Liver (tissue), 9 donors: Measurements from ENCODE around the gene ANKRD27. TPM values are rescaled to one million over a fixed set of nuclear protein-coding genes. Genes with fewer than 3 reads are reported as not detected.
"Not testable (repeated sequence)": the region's sequence is repeated elsewhere in the genome, so short reads cannot be mapped to it uniquely, and the experiment has no call there.

Experiments
- DNase-seq: peaks from one replicate; pipeline ENCODE4 v3.0.0-alpha.2; 2017; ENCODE audit warnings: low spot score
- H3K27ac ChIP-seq, 2 donors: one replicate each; pipeline ENCODE4 v1.7.0; 2013; ENCODE audit warnings: inconsistent platforms in 2 of 2, low read length in 2 of 2, control low read depth in 1 of 2, low read depth in 1 of 2, mild to moderate bottlenecking in 1 of 2
- H3K27me3 ChIP-seq, 4 donors: one replicate each; pipeline versions ENCODE4 v1.6.1 to v1.7.0; 2013; ENCODE audit warnings: low read length in 3 of 4, inconsistent platforms in 1 of 4, mild to moderate bottlenecking in 1 of 4, moderate library complexity in 1 of 4; ENCODE audit not compliant: control insufficient read depth in 4 of 4, insufficient read depth in 4 of 4
- H3K36me3 ChIP-seq, 4 donors: one replicate each; pipeline versions ENCODE4 v1.6.1 to v1.7.0; 2013; ENCODE audit warnings: low read length in 3 of 4, mild to moderate bottlenecking in 3 of 4, low read depth in 1 of 4, moderate library complexity in 1 of 4; ENCODE audit not compliant: control insufficient read depth in 4 of 4, insufficient read depth in 3 of 4
- H3K4me1 ChIP-seq, 4 donors: one replicate each; pipeline versions ENCODE4 v1.6.1 to v1.7.0; 2013; ENCODE audit warnings: low read length in 3 of 4, mild to moderate bottlenecking in 3 of 4, moderate library complexity in 1 of 4; ENCODE audit not compliant: control insufficient read depth in 4 of 4, insufficient read depth in 4 of 4
- H3K4me3 ChIP-seq, 3 donors: one replicate each; pipeline versions ENCODE4 v1.6.1 to v1.7.0; 2013; ENCODE audit warnings: low read length in 3 of 3, control low read depth in 1 of 3, low read depth in 1 of 3, mild to moderate bottlenecking in 1 of 3
- H3K9ac ChIP-seq, 2 donors: one replicate each; pipeline ENCODE4 v1.7.0; 2013; ENCODE audit warnings: low read length in 2 of 2, mild to moderate bottlenecking in 2 of 2, moderate library complexity in 2 of 2, control low read depth in 1 of 2, low read depth in 1 of 2
- H3K9me3 ChIP-seq, 4 donors: one replicate each; pipeline versions ENCODE4 v1.6.1 to v1.7.0; 2013; ENCODE audit warnings: low read length in 3 of 4; ENCODE audit not compliant: control insufficient read depth in 4 of 4
- EGR1 ChIP-seq, 2 donors: IDR thresholded peaks; 2 replicates each; pipeline ENCODE4 v1.6.1; 2016 to 2018; ENCODE audit warnings: antibody characterized with exemption in 2 of 2, low read depth in 2 of 2
- FOXA1 ChIP-seq: IDR thresholded peaks from 2 replicates; pipeline ENCODE4 v1.6.1; 2016; ENCODE audit warnings: antibody characterized with exemption
- FOXA2 ChIP-seq: IDR thresholded peaks from 2 replicates; pipeline ENCODE4 v1.6.1; 2016; ENCODE audit warnings: antibody characterized with exemption
- HNF4A ChIP-seq, 2 donors: conservative IDR thresholded peaks; 2 replicates each; pipeline ENCODE4 v1.6.1; 2016; ENCODE audit warnings: antibody characterized with exemption in 2 of 2, mild to moderate bottlenecking in 2 of 2
- JUND ChIP-seq, 2 donors: IDR thresholded peaks; 2 replicates each; pipeline ENCODE4 v1.6.1; 2016; ENCODE audit warnings: antibody characterized with exemption in 2 of 2
- REST ChIP-seq: IDR thresholded peaks from 2 replicates; pipeline ENCODE4 v1.6.1; 2016; ENCODE audit warnings: antibody characterized with exemption, mild to moderate bottlenecking
- RXRA ChIP-seq, 2 donors: IDR thresholded peaks; 2 replicates each; pipeline ENCODE4 v1.6.1; 2017 to 2018; ENCODE audit warnings: antibody characterized with exemption in 2 of 2, mild to moderate bottlenecking in 1 of 2
- SP1 ChIP-seq: IDR thresholded peaks from 2 replicates; pipeline ENCODE4 v1.6.1; 2018; ENCODE audit warnings: antibody characterized with exemption, mild to moderate bottlenecking
- TAF1 ChIP-seq: conservative IDR thresholded peaks from 2 replicates; pipeline ENCODE4 v1.6.1; 2016; ENCODE audit warnings: antibody characterized with exemption, mild to moderate bottlenecking
- YY1 ChIP-seq: IDR thresholded peaks from 2 replicates; pipeline ENCODE4 v1.6.1; 2016; ENCODE audit warnings: antibody characterized with exemption, mild to moderate bottlenecking
- WGBS: extraction: QIAGEN DNeasy Blood & Tissue Kit; methylation state at CpG from one replicate; pipeline ENCODE4 v1.1.7; 2013; 5-methylcytosine and 5-hydroxymethylcytosine counted together
- polyA plus RNA-seq, 2 donors: library from polyadenylated mRNA; stranded (reverse) in 1 of 2; unstranded in 1 of 2; fragments of 200-250 nt in 1 of 2; fragments of >200 nt in 1 of 2; fragmentation: Nextera tagmentation in 1 of 2; extraction: Ambion mirVana in 1 of 2; gene quantifications; one replicate each; pipeline versions ENCODE4 v1.2.1 to v1.2.3, GENCODE V29; 2013 to 2015
- total RNA-seq, 2 donors: library from RNA; depleted of rRNA; stranded (reverse); fragments of >200 nt; gene quantifications; one replicate each; pipeline ENCODE4 v1.2.3, GENCODE V29; 2014
- TF ChIP-seq, protein P1 (sequence below): fragments of 150-350 bp; IDR thresholded peaks from 2 replicates; pipeline ENCODE4 v1.5.1; 2017; ENCODE audit warnings: improper control_type of control experiment, low read depth, low read length; ENCODE audit not compliant: missing input control
- TF ChIP-seq, protein P2 (sequence below): IDR thresholded peaks from 2 replicates; pipeline ENCODE4 v1.6.1; 2016; ENCODE audit warnings: antibody characterized with exemption
- donor health status: healthy.
- donor health status: healthy.
- donor health status: healthy.
- donor health status: healthy.
- donor health status: healthy.

The ANKRD27 gene
- total and polyA plus RNA-seq, 4 donors, result 3.4 to 14.2 (median 7.8) TPM

GRCh38 chr19:32702010-32702409, 27.0 kb upstream of the ANKRD27 start:
- H3K9ac ChIP-seq, result no peak overlapping the region
- WGBS, result 53% methylated on average over 5 of the region's 5 CpGs

GRCh38 chr19:32700129-32700528, 25.1 kb upstream of the ANKRD27 start:
- DNase-seq, H3K4me3 ChIP-seq, H3K27ac ChIP-seq, H3K9ac ChIP-seq, H3K27me3 ChIP-seq, H3K36me3 ChIP-seq: not testable (repeated sequence)
- peaks cover 4 to 11% (median 5%) of the 10 kb centered on the region in 4 donors for H3K9me3 ChIP-seq
- 91% methylated on average over 7 of the region's 7 CpGs for WGBS
- H3K4me1 ChIP-seq, result peaks cover 5 to 16% (median 12%) of the 10 kb centered on the region in 4 donors

More at GRCh38 chr19:32702010-32702409, 27.0 kb upstream of the ANKRD27 start:
- Histone ChIP-seq H3K4me3 (no peak overlapping the region), H3K27me3 (no peaks in the 10 kb centered on the region), H3K36me3 (peaks cover 1 to 5% (median 2%) of the 10 kb centered on the region in 4 donors), H3K4me1 (peaks cover 2 to 8% (median 6%) of the 10 kb centered on the region in 4 donors), H3K27ac (no peak overlapping the region), H3K9me3 (peaks cover 4 to 11% (median 5%) of the 10 kb centered on the region in 4 donors)
- DNase-seq, result no peak
- TF ChIP-seq, protein P1, sequence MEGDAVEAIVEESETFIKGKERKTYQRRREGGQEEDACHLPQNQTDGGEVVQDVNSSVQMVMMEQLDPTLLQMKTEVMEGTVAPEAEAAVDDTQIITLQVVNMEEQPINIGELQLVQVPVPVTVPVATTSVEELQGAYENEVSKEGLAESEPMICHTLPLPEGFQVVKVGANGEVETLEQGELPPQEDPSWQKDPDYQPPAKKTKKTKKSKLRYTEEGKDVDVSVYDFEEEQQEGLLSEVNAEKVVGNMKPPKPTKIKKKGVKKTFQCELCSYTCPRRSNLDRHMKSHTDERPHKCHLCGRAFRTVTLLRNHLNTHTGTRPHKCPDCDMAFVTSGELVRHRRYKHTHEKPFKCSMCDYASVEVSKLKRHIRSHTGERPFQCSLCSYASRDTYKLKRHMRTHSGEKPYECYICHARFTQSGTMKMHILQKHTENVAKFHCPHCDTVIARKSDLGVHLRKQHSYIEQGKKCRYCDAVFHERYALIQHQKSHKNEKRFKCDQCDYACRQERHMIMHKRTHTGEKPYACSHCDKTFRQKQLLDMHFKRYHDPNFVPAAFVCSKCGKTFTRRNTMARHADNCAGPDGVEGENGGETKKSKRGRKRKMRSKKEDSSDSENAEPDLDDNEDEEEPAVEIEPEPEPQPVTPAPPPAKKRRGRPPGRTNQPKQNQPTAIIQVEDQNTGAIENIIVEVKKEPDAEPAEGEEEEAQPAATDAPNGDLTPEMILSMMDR, result no peak
- TF ChIP-seq TAF1, result no peak
- TF ChIP-seq JUND (IDR thresholded peaks at IDR 0.05), result peak in 1 of 2 donors; percentile 37
- peak; percentile 61 to 62 for TF ChIP-seq HNF4A (conservative IDR thresholded peaks at IDR 0.05)
- TF ChIP-seq, protein P2, sequence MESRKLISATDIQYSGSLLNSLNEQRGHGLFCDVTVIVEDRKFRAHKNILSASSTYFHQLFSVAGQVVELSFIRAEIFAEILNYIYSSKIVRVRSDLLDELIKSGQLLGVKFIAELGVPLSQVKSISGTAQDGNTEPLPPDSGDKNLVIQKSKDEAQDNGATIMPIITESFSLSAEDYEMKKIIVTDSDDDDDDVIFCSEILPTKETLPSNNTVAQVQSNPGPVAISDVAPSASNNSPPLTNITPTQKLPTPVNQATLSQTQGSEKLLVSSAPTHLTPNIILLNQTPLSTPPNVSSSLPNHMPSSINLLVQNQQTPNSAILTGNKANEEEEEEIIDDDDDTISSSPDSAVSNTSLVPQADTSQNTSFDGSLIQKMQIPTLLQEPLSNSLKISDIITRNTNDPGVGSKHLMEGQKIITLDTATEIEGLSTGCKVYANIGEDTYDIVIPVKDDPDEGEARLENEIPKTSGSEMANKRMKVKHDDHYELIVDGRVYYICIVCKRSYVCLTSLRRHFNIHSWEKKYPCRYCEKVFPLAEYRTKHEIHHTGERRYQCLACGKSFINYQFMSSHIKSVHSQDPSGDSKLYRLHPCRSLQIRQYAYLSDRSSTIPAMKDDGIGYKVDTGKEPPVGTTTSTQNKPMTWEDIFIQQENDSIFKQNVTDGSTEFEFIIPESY, result peak; percentile 43
- TF ChIP-seq REST, result peak; percentile 34
- TF ChIP-seq EGR1 (IDR thresholded peaks at IDR 0.05; ENCODE audit: low read depth in 2 of 2), result no peak
- TF ChIP-seq SP1, result peak; percentile 34
- TF ChIP-seq FOXA1, result peak; percentile 96
- TF ChIP-seq FOXA2, result peak; percentile 98
- TF ChIP-seq YY1, result peak; percentile 25
- peak; percentile 71 to 83 for TF ChIP-seq RXRA (IDR thresholded peaks at IDR 0.05)
